ENCODE results near the gene PTPRK. TPM values are rescaled to one million over a fixed set of nuclear protein-coding genes. Genes with fewer than 3 reads are reported as not detected.

The PTPRK gene
- total and polyA plus RNA-seq, 4 experiments from 2014 or later: 0.47 to 1.5 (median 0.61) TPM; not detected in 1

GRCh38 chr6:128046033-128046432 is 474.4 kb downstream of the PTPRK start:
- Histone ChIP-seq H3K27ac (ENCODE audit: low read depth, low read length) (no peak overlapping the region), H3K9me3 (ENCODE audit: control insufficient read depth in 1 of 2, low read length in 2 of 2) (no peaks in the 10 kb centered on the region), H3K36me3 (ENCODE audit: insufficient read depth, low read length) (no peaks in the 10 kb centered on the region), H3K4me1 (ENCODE audit: insufficient read depth, low read length) (no peaks in the 10 kb centered on the region), H3K4me3 (ENCODE audit: low read length in 2 of 2) (no peak overlapping the region), H3K27me3 (ENCODE audit: insufficient read depth, low read length) (no peaks in the 10 kb centered on the region)
- intact Hi-C loops (cut with micrococcal nuclease): no loop called here
- H3K27ac Mint-ChIP-seq: no peak overlapping the region
- ChIA-PET CTCF (ENCODE audit: partially characterized antibody) (no interaction called here), POLR2A (ENCODE audit: partially characterized antibody) (no interaction called here)
- H3K27me3 Mint-ChIP-seq: no peaks in the 10 kb centered on the region
- H3K4me3 Mint-ChIP-seq: no peak overlapping the region
- DNase-seq: no peak
- no peaks in the 10 kb centered on the region for H3K36me3 Mint-ChIP-seq
- H3K9me3 Mint-ChIP-seq: peaks cover 0 to 2% (median 0%) of the 10 kb centered on the region in 8 donors
- H3K4me1 Mint-ChIP-seq: no peaks in the 10 kb centered on the region

GRCh38 chr6:128039543-128039942 is 480.9 kb downstream of the PTPRK start:
- Mint-ChIP-seq H3K36me3 (no peaks in the 10 kb centered on the region), H3K27ac (no peak overlapping the region), H3K27me3 (no peaks in the 10 kb centered on the region), H3K4me3 (no peak overlapping the region), H3K4me1 (no peaks in the 10 kb centered on the region), H3K9me3 (peaks cover 0 to 3% (median under 1%) of the 10 kb centered on the region in 8 donors)
- Histone ChIP-seq H3K27me3 (ENCODE audit: insufficient read depth, low read length) (no peaks in the 10 kb centered on the region), H3K36me3 (ENCODE audit: insufficient read depth, low read length) (no peaks in the 10 kb centered on the region), H3K27ac (ENCODE audit: low read depth, low read length) (no peak overlapping the region), H3K9me3 (ENCODE audit: control insufficient read depth in 1 of 2, low read length in 2 of 2) (no peaks in the 10 kb centered on the region), H3K4me1 (ENCODE audit: insufficient read depth, low read length) (no peaks in the 10 kb centered on the region), H3K4me3 (ENCODE audit: low read length in 2 of 2) (no peak overlapping the region)
- intact Hi-C loops (cut with micrococcal nuclease): no loop called here
- POLR2A ChIA-PET (ENCODE audit: partially characterized antibody): no interaction called here
- CTCF ChIA-PET (ENCODE audit: partially characterized antibody): no interaction called here
- no peak for DNase-seq

- Histone ChIP-seq H3K27me3 (ENCODE audit: insufficient read depth, low read length) (no peaks in the 10 kb centered on the region), H3K36me3 (ENCODE audit: insufficient read depth, low read length) (no peaks in the 10 kb centered on the region), H3K4me3 (ENCODE audit: low read length in 2 of 2) (no peak overlapping the region), H3K4me1 (ENCODE audit: insufficient read depth, low read length) (no peaks in the 10 kb centered on the region), H3K27ac (ENCODE audit: low read depth, low read length) (no peak overlapping the region), H3K9me3 (ENCODE audit: control insufficient read depth in 1 of 2, low read length in 2 of 2) (no peaks in the 10 kb centered on the region)
- peaks cover 0 to 3% (median 0%) of the 10 kb centered on the region in 8 donors for H3K9me3 Mint-ChIP-seq
- H3K27ac Mint-ChIP-seq: no peak overlapping the region
- no peaks in the 10 kb centered on the region for H3K27me3 Mint-ChIP-seq
- H3K4me3 Mint-ChIP-seq: no peak overlapping the region
- peaks cover 2 to 4% (median 3%) of the 10 kb centered on the region in 4 donors for H3K4me1 Mint-ChIP-seq
- intact Hi-C loops (cut with micrococcal nuclease): no loop called here
- no peak for DNase-seq
- CTCF ChIA-PET (ENCODE audit: partially characterized antibody): interaction anchor here (0.5 kb wide), 1 partner anchor 307 kb away, joined by 3 read pairs; no protein-coding TSS in a partner anchor
- POLR2A ChIA-PET (ENCODE audit: partially characterized antibody): interaction anchor here (0.6 kb wide), 1 partner anchor 70 kb away, joined by 3 read pairs; no protein-coding TSS in a partner anchor
- H3K36me3 Mint-ChIP-seq: no peaks in the 10 kb centered on the region
Observed at GRCh38 chr6:128036808-128037570, 483.4 kb downstream of the PTPRK start.

- Histone ChIP-seq H3K36me3 (ENCODE audit: insufficient read depth, low read length) (no peaks in the 10 kb centered on the region), H3K27ac (ENCODE audit: low read depth, low read length) (no peak overlapping the region), H3K4me1 (ENCODE audit: insufficient read depth, low read length) (no peaks in the 10 kb centered on the region), H3K4me3 (ENCODE audit: low read length in 2 of 2) (no peak overlapping the region), H3K27me3 (ENCODE audit: insufficient read depth, low read length) (no peaks in the 10 kb centered on the region), H3K9me3 (ENCODE audit: control insufficient read depth in 1 of 2, low read length in 2 of 2) (no peaks in the 10 kb centered on the region)
- no peak overlapping the region for H3K4me3 Mint-ChIP-seq
- no peak for DNase-seq
- POLR2A ChIA-PET (ENCODE audit: partially characterized antibody): no interaction called here
- intact Hi-C loops (cut with micrococcal nuclease): no loop called here
- H3K36me3 Mint-ChIP-seq: no peaks in the 10 kb centered on the region
- H3K4me1 Mint-ChIP-seq: peaks cover 4 to 5% (median 5%) of the 10 kb centered on the region in 4 donors
- H3K27ac Mint-ChIP-seq: no peak overlapping the region
- H3K9me3 Mint-ChIP-seq: peaks cover 0 to 3% (median 0%) of the 10 kb centered on the region in 8 donors
- CTCF ChIA-PET (ENCODE audit: partially characterized antibody): interaction anchor here (1.3 to 2.1 kb wide), 2 partner anchors 178 to 202 kb away, joined by 3 to 5 read pairs; no protein-coding TSS in a partner anchor
- H3K27me3 Mint-ChIP-seq: no peaks in the 10 kb centered on the region
Observed at GRCh38 chr6:128033156-128033555, 487.2 kb downstream of the PTPRK start.

- peak in 1 of 5 donors; percentile 29 for DNase-seq
- H3K27ac Mint-ChIP-seq: no peak overlapping the region
- intact Hi-C loops (cut with micrococcal nuclease): no loop called here
- POLR2A ChIA-PET (ENCODE audit: partially characterized antibody): no interaction called here
- CTCF ChIA-PET (ENCODE audit: partially characterized antibody): interaction anchor here (1.3 kb wide), 1 partner anchor 201 kb away, joined by 3 read pairs; no protein-coding TSS in a partner anchor
- no peaks in the 10 kb centered on the region for H3K36me3 ChIP-seq (ENCODE audit: insufficient read depth, low read length)
- no peaks in the 10 kb centered on the region for H3K9me3 ChIP-seq (ENCODE audit: control insufficient read depth in 1 of 2, low read length in 2 of 2)
- no peaks in the 10 kb centered on the region for H3K27me3 Mint-ChIP-seq
- no peak overlapping the region for H3K4me3 ChIP-seq (ENCODE audit: low read length in 2 of 2)
- peaks cover 4 to 11% (median 7%) of the 10 kb centered on the region in 4 donors for H3K4me1 Mint-ChIP-seq
- no peaks in the 10 kb centered on the region for H3K36me3 Mint-ChIP-seq
- no peak overlapping the region for H3K4me3 Mint-ChIP-seq
- peaks cover 0 to 3% (median 0%) of the 10 kb centered on the region in 8 donors for H3K9me3 Mint-ChIP-seq
- no peak overlapping the region for H3K27ac ChIP-seq (ENCODE audit: low read depth, low read length)
- H3K4me1 ChIP-seq (ENCODE audit: insufficient read depth, low read length): no peaks in the 10 kb centered on the region
- H3K27me3 ChIP-seq (ENCODE audit: insufficient read depth, low read length): no peaks in the 10 kb centered on the region
Observed at GRCh38 chr6:128032042-128032441, 488.4 kb downstream of the PTPRK start.

- ChIA-PET CTCF (ENCODE audit: partially characterized antibody) (interaction anchor here (0.9 kb wide), 1 partner anchor 172 kb away, joined by 3 read pairs; no protein-coding TSS in a partner anchor), POLR2A (ENCODE audit: partially characterized antibody) (no interaction called here)
- Histone ChIP-seq H3K9me3 (ENCODE audit: control insufficient read depth in 1 of 2, low read length in 2 of 2) (no peaks in the 10 kb centered on the region), H3K4me1 (ENCODE audit: insufficient read depth, low read length) (no peaks in the 10 kb centered on the region), H3K27ac (ENCODE audit: low read depth, low read length) (no peak overlapping the region), H3K36me3 (ENCODE audit: insufficient read depth, low read length) (no peaks in the 10 kb centered on the region), H3K27me3 (ENCODE audit: insufficient read depth, low read length) (no peaks in the 10 kb centered on the region), H3K4me3 (ENCODE audit: low read length in 2 of 2) (no peak overlapping the region)
- no peak for DNase-seq
- peaks cover 9 to 14% (median 11%) of the 10 kb centered on the region in 4 donors for H3K4me1 Mint-ChIP-seq
- intact Hi-C loops (cut with micrococcal nuclease): no loop called here
- no peak overlapping the region for H3K27ac Mint-ChIP-seq
- no peak overlapping the region for H3K4me3 Mint-ChIP-seq
- H3K9me3 Mint-ChIP-seq: no peaks in the 10 kb centered on the region
- H3K36me3 Mint-ChIP-seq: no peaks in the 10 kb centered on the region
- no peaks in the 10 kb centered on the region for H3K27me3 Mint-ChIP-seq
Observed at GRCh38 chr6:128029826-128030225, 490.6 kb downstream of the PTPRK start.

- CTCF ChIA-PET (ENCODE audit: partially characterized antibody): no interaction called here
- H3K27me3 Mint-ChIP-seq: no peaks in the 10 kb centered on the region
- H3K27ac ChIP-seq (ENCODE audit: low read depth, low read length): no peak overlapping the region
- H3K36me3 ChIP-seq (ENCODE audit: insufficient read depth, low read length): no peaks in the 10 kb centered on the region
- H3K27ac Mint-ChIP-seq: peak overlapping the region in 1 of 7 donors; percentile 67
- H3K4me1 Mint-ChIP-seq: peaks cover 9 to 14% (median 11%) of the 10 kb centered on the region in 4 donors
- no peak for DNase-seq
- no peaks in the 10 kb centered on the region for H3K27me3 ChIP-seq (ENCODE audit: insufficient read depth, low read length)
- no peaks in the 10 kb centered on the region for H3K36me3 Mint-ChIP-seq
- H3K9me3 Mint-ChIP-seq: no peaks in the 10 kb centered on the region
- H3K4me3 Mint-ChIP-seq: no peak overlapping the region
- intact Hi-C loops (cut with micrococcal nuclease): no loop called here
- H3K4me3 ChIP-seq (ENCODE audit: low read length in 2 of 2): no peak overlapping the region
- no peaks in the 10 kb centered on the region for H3K9me3 ChIP-seq (ENCODE audit: control insufficient read depth in 1 of 2, low read length in 2 of 2)
- no peaks in the 10 kb centered on the region for H3K4me1 ChIP-seq (ENCODE audit: insufficient read depth, low read length)
- POLR2A ChIA-PET (ENCODE audit: partially characterized antibody): no interaction called here
Observed at GRCh38 chr6:128028183-128028582, 492.2 kb downstream of the PTPRK start.
